Upper lobe of left lung (tissue), 4 donors: ENCODE results near the gene RNF5.

ENCODE experiments used
- CTCF ChIP-seq, 6 experiments: fragments of 450-650 bp in 4 of 6; fragments of 200-600 bp in 2 of 6; sonication (generic) in 2 of 6; IDR thresholded peaks; one replicate each; pipeline ENCODE4 v1.5.1; 2016 to 2019; ENCODE audit warnings: antibody characterized with exemption in 6 of 6
- EP300 ChIP-seq, 4 donors: sonication (generic); formaldehyde crosslinking; IDR thresholded peaks; one replicate each; pipeline ENCODE4 v1.5.1; 2017; ENCODE audit warnings: antibody characterized with exemption in 4 of 4, control low read depth in 2 of 4
- POLR2A ChIP-seq, 4 donors: fragments of 450-650 bp; IDR thresholded peaks; one replicate each; pipeline ENCODE4 v1.5.1; 2016 to 2017; ENCODE audit warnings: antibody characterized with exemption in 4 of 4, mild to moderate bottlenecking in 2 of 4

- TF ChIP-seq POLR2A (IDR thresholded peaks at IDR 0.05) (no peak), CTCF (IDR thresholded peaks at IDR 0.05) (no peak), EP300 (IDR thresholded peaks at IDR 0.05) (no peak)
Observed at GRCh38 chr6:32147401-32148132, 30.6 kb upstream of the RNF5 start.
